GM12865 (cell line): Measurements from ENCODE around the gene RBX1.

ENCODE experiments used
- DNase-seq: peaks from one replicate; pipeline ENCODE4 v3.0.0; 2010; ENCODE audit warnings: low read depth
- H3K4me3 ChIP-seq: 2 replicates; pipeline ENCODE4 v1.5.1; 2011; ENCODE audit warnings: mild to moderate bottlenecking, low read depth, low read length, control low read depth
- CTCF ChIP-seq: IDR thresholded peaks from 2 replicates; pipeline ENCODE4 v1.5.1; 2011; ENCODE audit warnings: low read length, control low read depth, low read depth, inconsistent platforms; ENCODE audit not compliant: insufficient read depth; ENCODE audit errors: missing control alignments

RBX1 gene

GRCh38 chr22:40955571-40955970 is 4.4 kb downstream of the RBX1 start:
- TF ChIP-seq CTCF = no peak
- DNase-seq = no peak

DNA sequence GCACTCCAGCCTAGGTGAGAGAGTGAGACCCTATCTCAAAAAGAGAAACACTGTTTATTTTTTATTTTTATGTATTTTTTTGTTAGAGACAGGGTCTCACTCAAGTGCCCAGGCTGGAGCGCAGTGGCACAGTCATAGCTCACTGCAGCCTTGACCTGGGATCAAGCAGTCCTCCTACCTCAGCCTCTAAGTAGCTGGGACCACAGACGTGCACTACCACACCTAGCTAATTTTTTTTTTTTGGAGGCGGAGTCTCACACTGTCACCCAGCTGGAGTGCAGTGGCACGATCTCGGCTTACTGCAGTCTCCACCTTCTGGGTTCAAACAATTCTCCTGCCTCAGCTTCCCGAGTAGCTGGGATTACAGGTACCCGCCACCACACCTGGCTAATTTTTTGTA is 6.4 kb downstream of the RBX1 start:
- DNase-seq = no peak
- no peak overlapping the region for H3K4me3 ChIP-seq
- no peak for TF ChIP-seq CTCF

More at GRCh38 chr22:40955571-40955970, 4.4 kb downstream of the RBX1 start:
- no peak overlapping the region for H3K4me3 ChIP-seq

DNA sequence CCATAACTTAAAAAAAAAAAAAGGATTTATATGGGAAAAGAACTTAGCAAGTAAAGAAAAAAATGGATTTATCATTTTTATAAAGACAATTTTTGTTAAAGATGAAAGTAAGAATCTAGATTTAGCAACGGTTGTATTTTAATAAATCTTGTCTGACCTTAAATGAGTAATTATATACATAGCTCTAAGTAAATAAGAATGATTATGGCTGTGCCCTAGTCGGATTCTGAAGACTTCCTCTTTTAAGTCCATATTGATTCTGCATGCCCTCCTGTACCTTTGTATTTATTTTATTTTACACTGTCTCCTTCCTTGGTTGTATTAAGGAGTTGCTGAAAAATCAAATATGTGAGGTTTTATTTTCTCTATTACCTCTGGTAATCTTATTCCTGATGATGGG is 7.1 kb downstream of the RBX1 start:
- no peak overlapping the region for H3K4me3 ChIP-seq
- TF ChIP-seq CTCF = no peak
- no peak for DNase-seq

- TF ChIP-seq CTCF = no peak
- no peak overlapping the region for H3K4me3 ChIP-seq
- no peak for DNase-seq
These were observed 9.0 kb downstream of the RBX1 start for GRCh38 chr22:40960145-40960544.

- DNase-seq = no peak
- no peak overlapping the region for H3K4me3 ChIP-seq
- no peak for TF ChIP-seq CTCF
These were observed 15.0 kb downstream of the RBX1 start for GRCh38 chr22:40965936-40966725.

- DNase-seq = no peak
- H3K4me3 ChIP-seq = no peak overlapping the region
- TF ChIP-seq CTCF = no peak
These were observed 15.5 kb downstream of the RBX1 start for GRCh38 chr22:40966726-40967085.
